Chondrocyte (in vitro differentiated cells): Measurements from ENCODE around the gene FCHSD1. TPM values are rescaled to one million over a fixed set of nuclear protein-coding genes. Genes with fewer than 3 reads are reported as not detected.

Experiments
- DNase-seq: peaks from one replicate; pipeline ENCODE4 v3.0.0; 2021; ENCODE audit warnings: mixed read lengths, low spot score
- H3K27ac Mint-ChIP-seq: one replicate; pipeline ENCODE4 v1.8.0; 2021; ENCODE audit warnings: mild to moderate bottlenecking, moderate library complexity, mixed read lengths; ENCODE audit not compliant: unreplicated experiment
- H3K27me3 Mint-ChIP-seq: 2 replicates; pipeline ENCODE4 v1.8.0; 2021; ENCODE audit warnings: low read depth, mixed read lengths
- H3K36me3 Mint-ChIP-seq: 2 replicates; pipeline ENCODE4 v1.8.0; 2021; ENCODE audit warnings: low read depth, mixed read lengths
- H3K4me1 Mint-ChIP-seq: 2 replicates; pipeline ENCODE4 v1.8.0; 2021; ENCODE audit warnings: low read depth, mild to moderate bottlenecking, mixed read lengths
- H3K4me3 Mint-ChIP-seq: one replicate; pipeline ENCODE4 v1.8.0; 2021; ENCODE audit warnings: mild to moderate bottlenecking, moderate library complexity, mixed read lengths; ENCODE audit not compliant: unreplicated experiment
- H3K9me3 Mint-ChIP-seq: 2 replicates; pipeline ENCODE4 v1.8.0; 2021; ENCODE audit warnings: low read depth, mixed read lengths
- total RNA-seq: library from RNA; stranded (reverse); gene quantifications from 3 replicates; pipeline ENCODE4 v1.2.1, GENCODE V29; 2021
- TF ChIP-seq, protein P1 (sequence below): fragments of 200-600 bp; sonication (generic); IDR thresholded peaks from 2 replicates; pipeline ENCODE4 v1.5.0; 2021; ENCODE audit warnings: antibody characterized with exemption, mild to moderate bottlenecking, moderate library complexity

FCHSD1 gene
- total RNA-seq, 1 donor from 2014 or later = 29.8 TPM

DNA sequence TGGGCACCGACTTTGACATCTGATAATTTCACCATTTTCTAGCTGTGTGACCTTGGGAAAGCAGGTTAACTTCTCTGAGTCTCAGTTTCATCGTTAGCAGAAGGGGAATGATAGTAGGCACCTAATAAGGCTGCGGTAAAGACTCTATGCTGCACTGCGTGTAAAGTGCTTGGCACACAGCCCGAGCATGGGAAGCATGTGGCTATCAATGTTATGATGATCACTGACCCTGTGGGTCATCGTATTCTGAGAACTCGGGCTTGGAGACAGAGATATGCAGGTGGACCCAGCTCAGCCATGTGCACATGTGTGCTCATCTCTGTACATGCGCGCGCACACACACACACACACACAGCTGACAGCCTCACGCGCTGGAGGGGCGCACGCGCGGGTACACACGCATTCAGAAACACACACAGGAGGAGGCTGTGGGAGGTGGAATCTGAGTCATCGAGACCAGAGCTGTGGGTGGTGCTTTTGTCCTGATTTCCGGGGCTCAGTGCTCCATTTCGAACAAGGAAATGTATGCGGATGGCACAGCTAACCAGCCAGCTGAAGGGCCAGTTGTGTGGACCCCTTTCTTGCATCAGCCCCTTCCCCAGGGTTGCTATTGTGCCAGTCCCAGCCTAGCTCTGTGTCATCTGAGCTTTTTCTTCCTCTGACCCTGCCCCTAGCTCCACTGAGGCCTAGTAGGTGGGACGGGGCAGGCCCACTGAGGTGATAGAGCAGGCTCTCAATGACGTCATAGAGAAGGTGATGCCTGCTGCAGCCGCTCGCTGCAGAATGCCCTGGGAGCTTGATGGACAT is 41.9 kb upstream of the FCHSD1 start:
- Mint-ChIP-seq H3K9me3 (no peaks in the 10 kb centered on the region), H3K27me3 (peaks cover 27% of the 10 kb centered on the region), H3K4me1 (peaks cover 8% of the 10 kb centered on the region), H3K27ac (no peak overlapping the region), H3K36me3 (no peaks in the 10 kb centered on the region), H3K4me3 (no peak overlapping the region)
- DNase-seq = no peak
- TF ChIP-seq, protein P1, sequence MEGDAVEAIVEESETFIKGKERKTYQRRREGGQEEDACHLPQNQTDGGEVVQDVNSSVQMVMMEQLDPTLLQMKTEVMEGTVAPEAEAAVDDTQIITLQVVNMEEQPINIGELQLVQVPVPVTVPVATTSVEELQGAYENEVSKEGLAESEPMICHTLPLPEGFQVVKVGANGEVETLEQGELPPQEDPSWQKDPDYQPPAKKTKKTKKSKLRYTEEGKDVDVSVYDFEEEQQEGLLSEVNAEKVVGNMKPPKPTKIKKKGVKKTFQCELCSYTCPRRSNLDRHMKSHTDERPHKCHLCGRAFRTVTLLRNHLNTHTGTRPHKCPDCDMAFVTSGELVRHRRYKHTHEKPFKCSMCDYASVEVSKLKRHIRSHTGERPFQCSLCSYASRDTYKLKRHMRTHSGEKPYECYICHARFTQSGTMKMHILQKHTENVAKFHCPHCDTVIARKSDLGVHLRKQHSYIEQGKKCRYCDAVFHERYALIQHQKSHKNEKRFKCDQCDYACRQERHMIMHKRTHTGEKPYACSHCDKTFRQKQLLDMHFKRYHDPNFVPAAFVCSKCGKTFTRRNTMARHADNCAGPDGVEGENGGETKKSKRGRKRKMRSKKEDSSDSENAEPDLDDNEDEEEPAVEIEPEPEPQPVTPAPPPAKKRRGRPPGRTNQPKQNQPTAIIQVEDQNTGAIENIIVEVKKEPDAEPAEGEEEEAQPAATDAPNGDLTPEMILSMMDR = no peak

DNA sequence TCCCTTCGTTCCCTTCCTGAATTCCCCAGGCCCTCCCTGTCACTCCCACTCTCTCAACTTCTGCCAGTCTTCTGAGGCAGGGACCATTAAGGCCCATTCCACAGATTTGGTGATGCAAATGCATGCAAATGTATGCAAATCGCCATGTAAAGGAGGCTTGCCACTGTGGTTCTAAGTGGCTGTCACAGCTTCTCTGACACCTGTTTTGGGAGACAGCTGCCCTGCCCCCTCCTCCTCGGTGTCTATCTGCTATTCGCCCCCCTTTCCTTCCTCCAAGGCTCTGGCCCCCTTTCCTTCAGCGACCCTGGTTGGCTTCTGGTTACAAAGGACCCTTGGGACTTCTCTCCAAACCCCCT is 41.3 kb upstream of the FCHSD1 start:
- peak overlapping the region; percentile 84 for H3K4me3 Mint-ChIP-seq
- H3K4me1 Mint-ChIP-seq = peaks cover 8% of the 10 kb centered on the region
- peaks cover 23% of the 10 kb centered on the region for H3K27me3 Mint-ChIP-seq
- no peaks in the 10 kb centered on the region for H3K36me3 Mint-ChIP-seq
- DNase-seq = no peak
- no peak overlapping the region for H3K27ac Mint-ChIP-seq
- H3K9me3 Mint-ChIP-seq = no peaks in the 10 kb centered on the region
- TF ChIP-seq, protein P1 = no peak

DNA sequence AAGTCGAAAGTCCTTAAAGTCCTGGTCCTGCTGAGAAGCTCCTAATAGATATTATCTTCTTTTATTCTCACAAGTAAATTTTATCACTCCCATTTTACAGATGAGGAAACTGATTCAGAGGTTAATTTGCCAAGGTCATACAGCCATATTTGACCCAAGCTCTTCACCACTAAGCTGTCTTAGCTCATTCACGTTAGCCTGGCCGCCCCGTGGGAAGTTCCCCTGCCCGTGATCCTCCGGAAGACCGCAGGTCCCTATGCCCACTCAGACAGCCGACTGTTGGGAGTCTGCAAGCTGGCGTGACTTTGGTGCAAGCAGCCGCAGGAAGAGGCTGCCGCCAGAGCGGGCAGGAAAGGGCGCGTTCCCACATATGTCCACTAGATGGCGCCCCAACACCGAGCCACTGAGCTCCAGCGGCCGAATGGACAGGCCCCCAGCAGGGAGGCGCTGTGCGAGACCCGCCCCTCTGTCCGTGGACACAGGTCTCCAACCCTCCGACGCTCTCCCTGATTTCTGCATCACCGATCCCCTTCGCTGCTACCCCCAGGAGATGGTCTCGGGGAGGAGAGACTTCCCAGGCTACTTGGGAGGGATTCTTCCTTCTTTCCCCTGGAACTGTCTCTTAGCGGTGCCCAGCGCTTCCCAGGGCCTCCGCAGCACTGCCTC is 40.8 kb upstream of the FCHSD1 start:
- Mint-ChIP-seq H3K27me3 (peaks cover 18% of the 10 kb centered on the region), H3K27ac (no peak overlapping the region), H3K4me3 (peak overlapping the region; percentile 84), H3K4me1 (peaks cover 8% of the 10 kb centered on the region), H3K9me3 (no peaks in the 10 kb centered on the region), H3K36me3 (no peaks in the 10 kb centered on the region)
- TF ChIP-seq, protein P1 = peak; percentile 99
- DNase-seq = no peak

DNA sequence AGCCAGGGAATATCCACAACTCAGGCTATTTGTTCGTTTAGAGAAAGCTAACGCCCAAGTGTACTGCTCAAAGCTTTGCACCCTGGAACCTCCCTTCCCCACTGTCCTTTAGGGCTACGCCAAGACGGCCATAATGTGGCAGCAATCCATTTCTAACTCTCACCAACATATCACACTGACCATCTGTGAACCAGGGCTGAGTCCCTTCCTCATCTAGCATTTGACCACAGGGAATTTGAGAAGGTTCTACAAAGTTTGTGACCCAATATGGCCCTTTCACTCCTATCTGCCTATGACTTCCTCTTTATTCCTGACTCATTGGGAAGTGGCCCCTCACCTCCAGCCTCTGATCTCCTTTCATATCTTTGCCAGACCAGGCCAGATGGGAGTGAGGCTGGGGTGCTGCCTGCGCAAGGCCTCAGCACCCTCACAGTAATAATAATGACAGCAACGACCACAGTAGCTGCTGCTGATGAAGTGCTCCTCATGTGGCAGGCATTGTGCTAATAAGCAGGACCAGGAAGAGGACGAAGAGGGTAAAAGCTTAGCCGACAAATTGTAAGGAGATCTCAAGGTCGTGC is 40.2 kb upstream of the FCHSD1 start:
- Mint-ChIP-seq H3K9me3 (no peaks in the 10 kb centered on the region), H3K36me3 (no peaks in the 10 kb centered on the region), H3K27ac (no peak overlapping the region), H3K27me3 (peaks cover 15% of the 10 kb centered on the region), H3K4me1 (peaks cover 8% of the 10 kb centered on the region), H3K4me3 (no peak overlapping the region)
- DNase-seq = no peak
- TF ChIP-seq, protein P1 = no peak

DNA sequence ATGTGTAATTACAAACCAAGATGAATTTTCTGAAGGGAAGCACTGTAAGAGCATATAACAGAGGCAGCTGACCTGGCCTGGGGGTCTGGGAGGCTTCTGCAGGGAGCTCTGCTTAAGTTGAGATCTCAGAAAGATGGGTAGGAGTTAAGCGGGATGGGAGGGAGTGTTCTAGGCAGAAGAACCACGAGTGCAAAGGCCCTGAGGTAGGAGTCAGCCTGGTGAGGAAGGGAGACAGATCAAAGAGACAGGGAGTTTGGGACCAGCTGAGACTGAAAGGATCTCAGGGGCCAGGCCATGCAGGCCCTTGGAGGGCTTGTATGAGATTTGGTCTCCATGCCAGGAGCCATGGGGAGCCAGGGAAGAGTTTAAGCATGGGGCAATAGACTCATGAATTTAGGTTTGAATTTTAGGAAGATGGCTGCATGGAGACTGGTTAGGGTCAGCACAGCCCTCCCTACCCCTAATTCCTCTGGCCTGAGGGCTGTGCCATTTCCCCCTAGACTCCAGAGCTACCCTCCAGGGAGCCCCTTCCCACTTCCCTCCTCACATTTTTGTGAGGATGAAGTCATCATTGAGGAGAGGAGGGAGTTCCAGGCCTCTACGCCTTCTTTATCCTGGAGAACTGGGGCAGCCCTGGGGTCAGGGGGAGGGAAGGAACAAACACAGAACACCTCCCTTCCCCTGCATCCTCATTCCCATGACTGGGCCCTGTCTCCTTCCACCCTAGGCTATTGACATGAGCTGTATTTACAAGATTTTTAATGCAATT is 35.6 kb upstream of the FCHSD1 start:
- Mint-ChIP-seq H3K27ac (no peak overlapping the region), H3K4me1 (peaks cover 4% of the 10 kb centered on the region), H3K4me3 (no peak overlapping the region), H3K9me3 (no peaks in the 10 kb centered on the region), H3K36me3 (no peaks in the 10 kb centered on the region), H3K27me3 (peaks cover 13% of the 10 kb centered on the region)
- DNase-seq = no peak
- TF ChIP-seq, protein P1 = no peak
